Activated naive CD4-positive, alpha-beta T cell (primary cell): ENCODE results near the gene C9orf153.
"Not testable (repeated sequence)": the region's sequence is repeated elsewhere in the genome, so short reads cannot be mapped to it uniquely, and the experiment has no call there.

Experiments used
- DNase-seq, 4 experiments: peaks; one replicate each; lab custom pipeline; 2025; lab: John Stamatoyannopoulos, UW

C9orf153 gene

DNA sequence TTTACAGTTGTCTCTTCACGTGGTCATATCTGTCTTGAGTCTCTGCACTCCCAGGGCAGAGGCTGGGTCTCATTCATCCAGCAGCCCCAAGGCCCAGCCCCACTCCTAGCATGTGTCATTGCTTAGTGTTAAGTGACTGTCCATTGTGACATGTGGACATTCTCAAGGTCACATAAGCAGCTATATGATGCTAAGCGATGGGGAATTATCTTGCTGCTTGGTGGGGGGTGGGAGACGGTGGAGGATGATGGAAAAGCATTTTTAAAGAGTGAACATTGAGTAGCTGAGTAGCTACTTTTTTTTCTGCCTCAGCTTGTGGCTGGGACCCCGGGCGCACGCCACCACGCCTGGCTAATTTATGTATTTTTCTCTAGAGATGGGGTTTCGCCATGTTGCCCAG lies at the start of gene C9orf153:
C9orf153 (minus strand) TSS at position 101 of the 400 bp plus-strand sequence. CDS start 30,054 bp downstream, outside the sequence.
- no peak for DNase-seq

GRCh38 chr9:86308687-86309086 lies 49.2 kb upstream of the C9orf153 start:
- DNase-seq: no peak

GRCh38 chr9:86304236-86304730 lies 44.8 kb upstream of the C9orf153 start:
- DNase-seq: no peak

- DNase-seq: no peak
These were observed 44.0 kb upstream of the C9orf153 start for GRCh38 chr9:86303316-86303975.

DNA sequence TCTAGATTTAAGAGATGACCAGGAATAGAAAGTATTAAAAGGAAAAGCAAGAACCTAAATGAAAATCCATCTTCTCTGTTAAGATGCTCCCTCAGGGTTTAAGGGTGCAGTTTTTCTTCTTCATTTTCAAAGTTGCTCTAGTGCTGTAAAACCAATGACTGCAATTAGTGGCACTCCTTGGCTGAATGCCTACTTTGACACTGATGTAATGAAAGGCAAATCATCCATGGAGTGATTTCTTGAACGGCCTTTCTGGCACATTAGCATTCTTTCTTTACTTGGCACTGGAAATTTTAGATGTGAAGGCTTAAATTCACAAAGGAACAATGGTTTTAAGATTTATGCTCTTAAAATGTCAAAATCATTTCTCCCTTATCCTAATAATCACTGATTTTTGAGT lies 42.2 kb upstream of the C9orf153 start:
- no peak for DNase-seq

GRCh38 chr9:86300701-86301100 lies 41.2 kb upstream of the C9orf153 start:
- DNase-seq: no peak

- DNase-seq: no peak
These were observed 39.4 kb upstream of the C9orf153 start for GRCh38 chr9:86298873-86299272.

GRCh38 chr9:86290341-86290740 lies 30.9 kb upstream of the C9orf153 start:
- DNase-seq: not testable (repeated sequence)

- no peak for DNase-seq
These were observed 29.2 kb upstream of the C9orf153 start for GRCh38 chr9:86288499-86289198.

GRCh38 chr9:86287013-86287412 lies 27.6 kb upstream of the C9orf153 start:
- no peak for DNase-seq

DNA sequence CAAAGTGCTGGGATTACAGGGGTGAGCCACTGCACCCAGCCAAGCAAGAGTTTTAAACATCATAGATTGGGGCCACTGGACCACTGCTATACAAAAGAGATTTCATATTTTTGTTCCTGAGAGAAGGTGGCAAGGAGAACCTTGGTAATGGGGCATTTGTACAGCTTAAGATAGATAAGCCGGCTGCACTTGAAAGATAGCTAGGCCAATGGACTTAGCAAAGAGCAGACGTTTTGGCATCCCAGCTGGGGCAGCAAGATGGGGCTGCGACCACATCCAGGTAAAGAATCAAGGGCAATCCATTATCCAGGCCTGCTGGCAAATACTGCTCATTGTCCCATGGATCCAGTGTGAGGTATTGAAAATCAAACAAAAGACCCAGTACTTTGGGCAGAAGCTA lies 26.8 kb upstream of the C9orf153 start:
- no peak for DNase-seq

DNA sequence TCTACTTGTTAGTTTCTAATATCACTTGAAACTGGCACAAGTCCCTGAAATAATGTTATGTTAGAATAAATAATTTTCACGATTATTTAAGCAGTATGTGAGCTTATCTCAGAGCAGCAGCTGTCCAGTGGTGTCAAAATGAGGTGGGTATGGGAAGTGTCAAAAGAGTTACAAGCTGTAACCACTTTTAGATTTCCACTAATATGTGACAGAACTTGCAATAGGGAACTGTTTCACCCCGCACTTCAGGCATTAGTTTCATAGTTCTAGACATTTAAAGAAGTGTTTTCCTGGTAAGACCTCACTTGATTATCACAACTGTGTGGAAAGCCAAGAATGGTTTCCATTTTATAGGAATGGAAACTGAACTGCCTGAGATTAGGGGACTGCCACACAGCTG lies 25.8 kb upstream of the C9orf153 start:
- no peak for DNase-seq

GRCh38 chr9:86282979-86283535 lies 23.6 kb upstream of the C9orf153 start:
- DNase-seq: no peak

DNA sequence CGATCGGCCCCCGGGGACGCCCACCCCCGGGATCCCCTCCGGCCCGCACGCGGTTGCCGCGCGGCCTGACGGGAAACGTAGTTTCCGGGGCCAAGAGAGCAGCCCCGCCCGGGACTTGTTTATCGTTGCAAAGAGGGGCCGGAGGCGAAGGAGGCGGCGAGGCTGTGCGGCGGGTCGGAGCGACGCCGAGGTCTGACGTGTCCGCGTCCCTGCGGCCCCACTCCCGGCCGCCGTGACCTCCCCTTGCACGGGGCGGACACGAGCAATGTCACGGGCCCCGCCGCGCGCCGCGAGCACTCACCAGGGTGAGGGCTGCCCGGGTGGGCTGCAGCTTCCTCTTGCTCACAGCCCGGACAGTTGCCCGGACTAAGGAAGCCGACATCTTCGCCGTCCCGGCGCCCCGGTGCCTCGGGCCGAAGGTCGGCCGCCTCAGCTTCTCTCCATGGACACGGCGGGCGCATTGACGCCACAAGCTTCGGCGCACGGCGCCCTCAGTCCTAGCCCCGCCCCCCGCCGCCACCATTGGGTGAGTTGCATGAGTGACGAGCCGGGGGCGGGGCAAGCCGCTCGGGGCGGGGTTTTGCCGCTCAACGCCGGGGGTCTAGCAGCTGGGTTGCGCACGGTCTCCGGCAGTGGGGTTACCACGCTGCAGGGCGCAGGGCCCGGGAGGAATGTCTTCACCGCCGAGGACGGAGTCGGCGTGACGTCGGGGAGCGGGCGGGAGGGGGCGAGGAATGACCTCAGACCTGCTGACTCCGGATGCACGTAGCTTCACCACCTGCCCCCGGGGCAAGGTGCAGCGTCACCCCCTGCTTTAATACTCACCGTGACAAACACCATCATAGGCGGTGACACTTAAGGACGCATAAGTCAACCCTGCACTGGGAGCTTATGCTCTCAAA lies 22.9 kb upstream of the C9orf153 start, which contains the start of gene ISCA1:
ISCA1 (minus strand) TSS at position 462 of the 902 bp plus-strand sequence; CDS start at position 382, 80 bp downstream.
- peak; percentile 90 to 98 (median 96) for DNase-seq

- no peak for DNase-seq
These were observed 22.2 kb upstream of the C9orf153 start for GRCh38 chr9:86281593-86282076.

DNA sequence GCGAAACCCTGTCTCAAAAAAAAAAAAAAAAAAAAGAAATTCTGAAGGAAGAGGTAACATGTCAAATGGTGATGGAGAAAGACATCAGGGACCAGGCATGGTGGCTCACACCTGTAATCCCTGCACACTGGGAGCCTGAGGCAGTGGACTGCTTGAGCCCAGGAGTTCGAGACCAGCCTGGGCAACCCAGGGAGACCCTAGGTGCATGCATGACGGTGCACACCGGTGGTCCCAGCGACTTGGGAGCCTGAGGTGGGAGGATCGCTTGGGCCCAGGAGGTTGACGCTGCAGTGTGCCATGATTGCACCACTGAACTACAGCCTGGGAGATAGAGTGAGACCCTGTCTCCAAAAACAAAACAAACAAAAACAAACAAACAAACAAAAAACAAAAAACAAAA lies 21.1 kb upstream of the C9orf153 start:
- no peak for DNase-seq

DNA sequence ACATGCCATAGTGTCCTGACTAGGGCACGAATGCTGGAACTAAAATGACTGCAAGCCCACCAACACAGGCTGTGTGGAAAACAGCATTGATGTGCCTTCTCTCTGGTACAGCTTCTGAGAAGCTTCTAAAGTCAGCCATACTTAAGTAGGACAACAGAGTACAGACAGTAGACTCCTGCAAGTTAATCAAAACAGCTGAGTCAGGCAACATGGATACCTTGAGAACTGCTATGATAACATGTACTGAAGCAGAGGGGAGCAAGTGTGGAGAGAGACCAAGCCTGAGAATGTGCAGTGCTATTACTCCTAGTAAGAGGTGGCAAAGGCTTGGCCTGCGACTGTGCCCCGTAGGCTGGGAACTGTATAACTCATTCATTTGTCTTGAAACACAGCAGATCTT lies 20.4 kb upstream of the C9orf153 start:
- DNase-seq: no peak

DNA sequence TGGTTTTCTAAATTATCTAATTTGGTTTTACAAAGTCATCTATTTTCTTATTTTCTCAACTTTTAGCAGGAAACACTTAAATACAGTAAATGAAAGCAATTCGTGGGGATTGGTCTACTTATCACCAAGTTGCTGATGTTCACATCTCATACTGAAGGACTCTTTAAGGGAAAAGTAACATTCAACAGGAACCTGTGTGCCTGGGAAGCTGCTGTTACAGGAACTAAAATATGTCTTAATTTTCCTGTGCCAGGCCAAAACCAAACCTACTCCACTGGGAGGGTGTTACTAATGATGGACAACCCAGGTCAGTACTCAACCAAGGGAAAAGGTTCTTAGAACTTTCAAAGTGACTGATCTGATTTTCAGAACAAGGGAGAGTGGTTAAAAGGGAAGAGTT lies 17.6 kb upstream of the C9orf153 start:
- DNase-seq: no peak

- no peak for DNase-seq
These were observed 16.5 kb upstream of the C9orf153 start for GRCh38 chr9:86275962-86276361.

DNA sequence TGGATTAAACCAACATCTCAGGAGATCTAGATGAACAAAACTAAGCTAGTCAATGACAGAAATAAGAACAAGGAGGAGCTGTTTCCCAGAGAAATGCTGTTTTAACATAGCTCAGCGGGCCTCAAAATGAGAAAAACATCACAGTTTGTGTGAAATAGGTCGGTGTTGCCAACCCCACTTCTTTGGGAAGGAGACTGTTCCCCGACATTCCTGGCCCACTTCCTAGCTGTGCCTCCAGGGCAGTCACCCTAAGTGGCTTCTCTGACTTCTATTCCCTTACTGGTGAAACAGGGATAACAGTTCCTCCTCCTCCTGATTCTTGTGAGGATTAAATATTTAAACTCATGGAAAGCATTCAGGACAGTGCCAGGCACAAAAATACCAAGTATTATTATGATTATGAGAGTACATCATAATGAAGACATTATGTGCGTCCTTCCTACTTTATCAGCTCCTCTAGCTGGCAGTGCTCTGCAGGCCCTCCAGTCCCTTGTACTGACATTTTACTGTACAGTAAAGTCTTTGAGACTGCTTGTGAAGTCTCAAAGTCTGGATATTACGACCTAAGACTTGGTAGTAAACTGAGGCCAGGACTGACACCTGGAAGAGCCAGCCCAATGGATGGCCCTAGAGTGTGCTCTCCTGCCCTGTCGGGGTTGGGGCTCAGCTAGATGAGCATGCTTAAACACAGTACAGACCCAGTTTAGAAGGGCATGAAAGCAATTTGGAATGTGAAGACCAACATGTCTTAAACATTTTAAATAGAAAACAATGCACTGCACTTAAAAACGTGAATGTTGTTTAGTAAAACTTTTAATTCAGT lies 15.6 kb upstream of the C9orf153 start:
- no peak for DNase-seq

- DNase-seq: no peak
These were observed 12.8 kb upstream of the C9orf153 start for GRCh38 chr9:86272221-86272620.
